Measurements from ENCODE around the gene CACNG3. TPM values are rescaled to one million over a fixed set of nuclear protein-coding genes. Genes with fewer than 3 reads are reported as not detected.
"Not testable (repeated sequence)": the region's sequence is repeated elsewhere in the genome, so short reads cannot be mapped to it uniquely, and the experiment has no call there.

The CACNG3 gene
- total RNA-seq, 1 donor, result not detected

- no peak overlapping the region for H3K4me3 ChIP-seq (ENCODE audit: low read depth, low read length)
- no peak for TF ChIP-seq CTCF (IDR thresholded peaks at IDR 0.05; ENCODE audit: insufficient read depth, low read depth, low read length)
- DNase-seq (ENCODE audit: low read depth), result no peak
Measured at GRCh38 chr16:24298548-24299167, 42.5 kb downstream of the CACNG3 start.

- not testable (repeated sequence) for DNase-seq (ENCODE audit: low read depth); H3K4me3 ChIP-seq (ENCODE audit: low read depth, low read length)
Measured at GRCh38 chr16:24300750-24301149, 44.6 kb downstream of the CACNG3 start.

- H3K4me3 ChIP-seq (ENCODE audit: low read depth, low read length), result no peak overlapping the region
- no peak for DNase-seq (ENCODE audit: low read depth)
- no peak for TF ChIP-seq CTCF (IDR thresholded peaks at IDR 0.05; ENCODE audit: insufficient read depth, low read depth, low read length)
Measured at GRCh38 chr16:24302636-24303035, 46.5 kb downstream of the CACNG3 start.

GRCh38 chr16:24308200-24308599 lies 52.1 kb downstream of the CACNG3 start:
- no peak for TF ChIP-seq CTCF (IDR thresholded peaks at IDR 0.05; ENCODE audit: insufficient read depth, low read depth, low read length)
- no peak for DNase-seq (ENCODE audit: low read depth)
- H3K4me3 ChIP-seq (ENCODE audit: low read depth, low read length), result no peak overlapping the region

- no peak overlapping the region for H3K4me3 ChIP-seq (ENCODE audit: low read depth, low read length)
- no peak for TF ChIP-seq CTCF (IDR thresholded peaks at IDR 0.05; ENCODE audit: insufficient read depth, low read depth, low read length)
- no peak for DNase-seq (ENCODE audit: low read depth)
Measured at GRCh38 chr16:24309258-24310142, 53.4 kb downstream of the CACNG3 start.

GRCh38 chr16:24315343-24315742 lies 59.2 kb downstream of the CACNG3 start:
- no peak for DNase-seq (ENCODE audit: low read depth)
- TF ChIP-seq CTCF (IDR thresholded peaks at IDR 0.05; ENCODE audit: insufficient read depth, low read depth, low read length), result no peak
- H3K4me3 ChIP-seq (ENCODE audit: low read depth, low read length), result no peak overlapping the region

- no peak for DNase-seq (ENCODE audit: low read depth)
- H3K4me3 ChIP-seq (ENCODE audit: low read depth, low read length), result no peak overlapping the region
- no peak for TF ChIP-seq CTCF (IDR thresholded peaks at IDR 0.05; ENCODE audit: insufficient read depth, low read depth, low read length)
Measured at GRCh38 chr16:24318680-24319079, 62.5 kb downstream of the CACNG3 start.
